ENCODE results near the gene PEMT.

DNA sequence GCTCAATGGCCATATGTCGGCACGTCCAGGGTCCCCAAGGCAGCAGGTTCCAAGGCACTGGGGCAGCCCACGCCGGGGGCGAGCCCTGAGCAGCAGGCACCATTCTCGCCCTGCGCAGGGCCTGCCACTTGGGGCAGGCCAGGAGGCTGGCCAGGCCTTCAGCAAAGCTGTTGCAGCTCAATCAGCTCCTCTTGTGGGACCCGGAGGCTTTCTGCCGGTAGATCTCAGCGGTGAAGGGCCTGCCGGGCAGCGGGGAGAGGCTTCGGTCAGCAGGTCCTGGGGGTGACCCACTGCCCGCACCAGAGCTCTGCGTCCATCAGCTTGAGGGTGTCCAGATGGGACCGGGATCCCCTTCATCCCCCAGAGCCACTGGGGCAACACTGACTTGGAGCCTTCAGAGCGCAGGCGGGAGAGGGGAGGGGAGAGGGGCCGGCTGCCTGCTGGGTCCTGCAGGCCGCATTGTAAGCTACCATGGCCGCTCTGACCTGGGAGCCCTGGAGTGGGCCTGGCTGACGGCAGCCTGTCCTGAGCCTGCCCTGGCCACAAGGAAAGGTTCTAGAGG, 85.8 kb downstream of the PEMT start:
- TF ChIP-seq CTCF (IDR thresholded peaks at IDR 0.05; ENCODE audit: low read length) (no peak), EZH2 (optimal IDR thresholded peaks at IDR 0.05; ENCODE audit: low read depth, low read length) (no peak), EZH2phosphoT487 (IDR thresholded peaks at IDR 0.05; ENCODE audit: low read length) (no peak)

Data from MM.1S (cell line).